Iris pigment epithelial cell (primary cell): ENCODE results near the gene CGB1.

Source experiments
- DNase-seq: peaks from one replicate; pipeline ENCODE4 v3.0.0-alpha.2; 2011; ENCODE audit warnings: low read depth

Gene CGB1

GRCh38 chr19:48993175-48994034 lies 43.3 kb downstream of the CGB1 start, which contains the start of the genes GYS1 and RUVBL2:
Gene GYS1, minus strand, starts transcription at chr19:48993309. Its CDS starts 197 bp downstream, at chr19:48993112.
Gene RUVBL2, plus strand, starts transcription at chr19:48993887. Its CDS starts 25 bp downstream, at chr19:48993912.
- DNase-seq: peak; percentile 99

GRCh38 chr19:48992581-48993174 lies 44.0 kb downstream of the CGB1 start:
- no peak for DNase-seq

GRCh38 chr19:48991873-48992580 lies 44.7 kb downstream of the CGB1 start:
- DNase-seq: peak; percentile 88

- no peak for DNase-seq
Observed at GRCh38 chr19:48991011-48991609, 45.6 kb downstream of the CGB1 start.

GRCh38 chr19:48990400-48990799 lies 46.3 kb downstream of the CGB1 start:
- DNase-seq: no peak

- DNase-seq: no peak
Observed at GRCh38 chr19:48989701-48990291, 46.9 kb downstream of the CGB1 start.

GRCh38 chr19:48988860-48989259 lies 47.8 kb downstream of the CGB1 start:
- DNase-seq: no peak

- no peak for DNase-seq
Observed at GRCh38 chr19:48988286-48988685, 48.4 kb downstream of the CGB1 start.

GRCh38 chr19:48987323-48987722 lies 49.4 kb downstream of the CGB1 start:
- DNase-seq: no peak

- DNase-seq: no peak
Observed at GRCh38 chr19:48986211-48986610, 50.5 kb downstream of the CGB1 start.

- no peak for DNase-seq
Observed at GRCh38 chr19:48985711-48986110, 51.0 kb downstream of the CGB1 start.
